SU-DHL-6 (cell line): Measurements from ENCODE around the gene ATG16L1.

Experiments
- H2AFZ ChIP-seq: fragments of 200-600 bp; sonication (generic); 2 replicates; pipeline ENCODE4 v1.6.1; 2014; ENCODE audit warnings: low read depth, mild to moderate bottlenecking, moderate library complexity, mixed read lengths, antibody characterized with exemption, low read length; ENCODE audit not compliant: severe bottlenecking
- H3F3A ChIP-seq: fragments of 200-600 bp; shearing (Covaris generic); 2 replicates; pipeline ENCODE4 v1.6.0; 2016; ENCODE audit warnings: antibody characterized with exemption, mild to moderate bottlenecking; ENCODE audit not compliant: insufficient read depth
- H3K27ac ChIP-seq: fragments of 200-600 bp; sonication (generic); 2 replicates; pipeline ENCODE4 v1.5.1; 2016; ENCODE audit warnings: low read depth, mild to moderate bottlenecking, low read length, moderate library complexity, mixed read lengths
- H3K27me3 ChIP-seq: fragments of 200-600 bp; sonication (generic), shearing (Covaris generic); 2 replicates; pipeline ENCODE4 v1.6.0; 2014; ENCODE audit warnings: mild to moderate bottlenecking, low read length
- H3K36me3 ChIP-seq: fragments of 200-600 bp; sonication (generic); 2 replicates; pipeline ENCODE4 v1.6.1; 2014; ENCODE audit warnings: mild to moderate bottlenecking, low read length, mixed read lengths
- H3K4me2 ChIP-seq: fragments of 300-600, 200-600 bp; shearing (Covaris generic), sonication (generic); 2 replicates; pipeline ENCODE4 v1.6.0; 2014; ENCODE audit warnings: low read length, low read depth, mild to moderate bottlenecking; ENCODE audit not compliant: poor library complexity, severe bottlenecking
- H3K4me3 ChIP-seq: fragments of 200-600 bp; sonication (generic); 2 replicates; pipeline ENCODE4 v1.5.1; 2014; ENCODE audit warnings: antibody characterized with exemption, low read length, mild to moderate bottlenecking, mixed read lengths; ENCODE audit not compliant: insufficient read depth, poor library complexity, severe bottlenecking
- H3K79me2 ChIP-seq: fragments of 200-600 bp; sonication (generic); 2 replicates; pipeline ENCODE4 v1.6.1; 2014; ENCODE audit warnings: mild to moderate bottlenecking, low read length, moderate library complexity; ENCODE audit not compliant: insufficient read depth
- H3K9ac ChIP-seq: fragments of 200-600 bp; sonication (generic); 2 replicates; pipeline ENCODE4 v1.7.0; 2014; ENCODE audit warnings: mild to moderate bottlenecking, low read length
- H3K9me2 ChIP-seq: fragments of 200-600 bp; sonication (generic); replicated peaks from 2 replicates; pipeline ENCODE4 v1.6.1; 2014; ENCODE audit warnings: low read length; ENCODE audit not compliant: insufficient read depth
- H3K9me3 ChIP-seq: fragments of 200-600 bp; sonication (generic); 2 replicates; pipeline ENCODE4 v1.6.1; 2014; ENCODE audit warnings: low read length, mixed read lengths; ENCODE audit not compliant: insufficient read depth
- H4K20me1 ChIP-seq: fragments of 200-600 bp; sonication (generic); 2 replicates; pipeline ENCODE4 v1.6.1; 2014; ENCODE audit warnings: low read depth, mild to moderate bottlenecking, antibody characterized with exemption, low read length, moderate library complexity, mixed read lengths
- EZH2phosphoT487 ChIP-seq: fragments of 200-600 bp; sonication (generic), shearing (Covaris generic); conservative IDR thresholded peaks from 2 replicates; pipeline ENCODE4 v1.6.1; 2018; ENCODE audit warnings: mild to moderate bottlenecking, antibody characterized with exemption, low read length, moderate library complexity, mixed read lengths
- TF ChIP-seq, protein P1 (sequence below): fragments of 200-600 bp; sonication (generic); IDR thresholded peaks from one replicate; pipeline ENCODE4 v1.5.1; 2017; ENCODE audit warnings: antibody characterized with exemption, mild to moderate bottlenecking, low read length, moderate library complexity; ENCODE audit not compliant: insufficient read depth, poor library complexity, severe bottlenecking

ATG16L1 gene

DNA sequence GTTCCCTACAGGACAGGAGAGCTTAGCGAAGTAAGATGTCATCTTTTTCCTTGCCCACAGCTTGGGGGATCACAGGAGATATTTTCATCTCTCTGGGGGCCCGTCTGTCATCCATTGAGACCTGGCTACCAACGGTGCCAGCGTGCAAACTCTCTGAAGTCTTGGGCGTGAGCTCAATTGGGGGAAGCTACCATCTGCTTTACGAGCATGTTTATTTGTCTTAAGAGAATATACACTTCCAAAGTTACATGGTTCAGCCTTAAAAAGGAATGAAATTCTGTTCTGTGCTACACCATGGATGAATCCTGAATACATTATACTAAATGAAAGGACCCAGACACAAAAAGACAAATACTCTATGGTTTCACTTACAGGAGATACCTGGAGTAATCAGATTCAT is 69.7 kb downstream of the ATG16L1 start:
- Histone ChIP-seq H3K9me3 (no peaks in the 10 kb centered on the region), H3K27ac (no peak overlapping the region), H3K9ac (no peak overlapping the region), H3K36me3 (no peaks in the 10 kb centered on the region), H2AFZ (no peak overlapping the region), H4K20me1 (no peaks in the 10 kb centered on the region), H3K4me3 (no peak overlapping the region), H3F3A (no peaks in the 10 kb centered on the region), H3K9me2 (no peaks in the 10 kb centered on the region), H3K27me3 (no peaks in the 10 kb centered on the region), H3K79me2 (no peaks in the 10 kb centered on the region), H3K4me2 (no peak overlapping the region)
- TF ChIP-seq, protein P1, sequence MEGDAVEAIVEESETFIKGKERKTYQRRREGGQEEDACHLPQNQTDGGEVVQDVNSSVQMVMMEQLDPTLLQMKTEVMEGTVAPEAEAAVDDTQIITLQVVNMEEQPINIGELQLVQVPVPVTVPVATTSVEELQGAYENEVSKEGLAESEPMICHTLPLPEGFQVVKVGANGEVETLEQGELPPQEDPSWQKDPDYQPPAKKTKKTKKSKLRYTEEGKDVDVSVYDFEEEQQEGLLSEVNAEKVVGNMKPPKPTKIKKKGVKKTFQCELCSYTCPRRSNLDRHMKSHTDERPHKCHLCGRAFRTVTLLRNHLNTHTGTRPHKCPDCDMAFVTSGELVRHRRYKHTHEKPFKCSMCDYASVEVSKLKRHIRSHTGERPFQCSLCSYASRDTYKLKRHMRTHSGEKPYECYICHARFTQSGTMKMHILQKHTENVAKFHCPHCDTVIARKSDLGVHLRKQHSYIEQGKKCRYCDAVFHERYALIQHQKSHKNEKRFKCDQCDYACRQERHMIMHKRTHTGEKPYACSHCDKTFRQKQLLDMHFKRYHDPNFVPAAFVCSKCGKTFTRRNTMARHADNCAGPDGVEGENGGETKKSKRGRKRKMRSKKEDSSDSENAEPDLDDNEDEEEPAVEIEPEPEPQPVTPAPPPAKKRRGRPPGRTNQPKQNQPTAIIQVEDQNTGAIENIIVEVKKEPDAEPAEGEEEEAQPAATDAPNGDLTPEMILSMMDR: no peak
- no peak for TF ChIP-seq EZH2phosphoT487

DNA sequence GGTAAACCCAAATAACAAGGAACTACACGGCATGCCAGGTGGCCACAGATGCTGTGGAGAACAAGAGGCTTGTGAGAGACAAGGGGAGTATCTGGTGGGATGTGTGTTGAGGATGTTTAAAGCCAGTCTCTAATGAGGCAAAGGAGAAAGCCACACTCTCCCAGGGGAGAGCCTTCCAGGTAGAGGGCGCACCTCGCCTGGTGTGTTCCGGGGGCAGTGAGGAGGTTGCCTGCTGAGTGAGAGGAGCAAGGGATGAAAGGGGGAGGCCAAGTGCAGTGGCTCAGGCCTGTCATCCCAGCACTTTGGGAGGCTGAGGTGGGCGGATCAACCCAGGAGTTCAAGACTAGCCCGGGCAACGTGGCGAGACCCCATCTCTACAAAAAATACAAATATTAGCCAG is 72.4 kb downstream of the ATG16L1 start:
- H3K79me2 ChIP-seq: no peaks in the 10 kb centered on the region
- H3K9me2 ChIP-seq: no peaks in the 10 kb centered on the region
- H3K9ac ChIP-seq: no peak overlapping the region
- TF ChIP-seq EZH2phosphoT487: no peak
- TF ChIP-seq, protein P1: no peak
- H3K4me2 ChIP-seq: no peak overlapping the region
- H3K27me3 ChIP-seq: no peaks in the 10 kb centered on the region
- H3K36me3 ChIP-seq: no peaks in the 10 kb centered on the region
- H3K9me3 ChIP-seq: no peaks in the 10 kb centered on the region
- H4K20me1 ChIP-seq: no peaks in the 10 kb centered on the region
- no peak overlapping the region for H3K4me3 ChIP-seq
- no peaks in the 10 kb centered on the region for H3F3A ChIP-seq
- no peak overlapping the region for H3K27ac ChIP-seq
- no peak overlapping the region for H2AFZ ChIP-seq

DNA sequence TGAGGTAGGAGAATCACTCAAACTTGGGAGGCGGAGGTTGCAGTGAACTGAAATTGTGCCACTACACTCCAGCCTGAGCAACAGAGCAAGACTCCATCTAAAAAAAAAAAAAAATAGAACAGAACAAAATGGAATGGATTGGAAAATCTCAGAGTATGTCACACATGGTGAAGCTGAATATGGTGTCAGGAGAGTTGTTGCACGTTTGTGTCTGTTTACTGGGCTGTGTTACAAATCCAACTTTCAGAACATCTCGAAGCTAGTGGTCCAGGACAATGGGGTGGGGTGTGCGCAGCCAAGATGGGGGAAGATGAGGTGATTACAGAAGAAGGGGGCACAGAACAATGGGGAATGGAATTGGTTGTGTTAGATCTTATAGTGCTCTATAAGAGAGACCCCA is 73.8 kb downstream of the ATG16L1 start:
- H4K20me1 ChIP-seq: no peaks in the 10 kb centered on the region
- no peak overlapping the region for H3K27ac ChIP-seq
- no peak overlapping the region for H3K4me3 ChIP-seq
- H2AFZ ChIP-seq: no peak overlapping the region
- H3F3A ChIP-seq: no peaks in the 10 kb centered on the region
- no peaks in the 10 kb centered on the region for H3K79me2 ChIP-seq
- no peaks in the 10 kb centered on the region for H3K27me3 ChIP-seq
- no peaks in the 10 kb centered on the region for H3K9me3 ChIP-seq
- H3K36me3 ChIP-seq: no peaks in the 10 kb centered on the region
- no peak overlapping the region for H3K4me2 ChIP-seq
- no peaks in the 10 kb centered on the region for H3K9me2 ChIP-seq
- TF ChIP-seq EZH2phosphoT487: no peak
- TF ChIP-seq, protein P1: no peak
- no peak overlapping the region for H3K9ac ChIP-seq
